ACC112 (cell line): Measurements from ENCODE around the gene ZC3H7A.

ENCODE experiments used
- H2AFZ ChIP-seq: fragments of 200-600 bp; sonication (generic); one replicate; pipeline ENCODE4 v1.6.0; 2017; ENCODE audit warnings: antibody characterized with exemption, low read length; ENCODE audit not compliant: unreplicated experiment
- H3K27ac ChIP-seq: fragments of 200-600 bp; sonication (generic); 2 replicates; pipeline ENCODE4 v1.5.1; 2014; ENCODE audit warnings: low read depth, mild to moderate bottlenecking, antibody characterized with exemption, low read length, moderate library complexity
- H3K27me3 ChIP-seq: fragments of 200-600 bp; sonication (generic); 2 replicates; pipeline ENCODE4 v1.6.1; 2014; ENCODE audit warnings: mild to moderate bottlenecking, antibody characterized with exemption, low read length, moderate library complexity, mixed read lengths; ENCODE audit not compliant: insufficient read depth
- H3K36me3 ChIP-seq: fragments of 200-600 bp; sonication (generic); 2 replicates; pipeline ENCODE4 v1.6.1; 2016; ENCODE audit warnings: mild to moderate bottlenecking, antibody characterized with exemption, low read length, moderate library complexity, mixed read lengths; ENCODE audit not compliant: insufficient read depth
- H3K4me1 ChIP-seq: fragments of 200-600 bp; sonication (generic); one replicate; pipeline ENCODE4 v1.6.1; 2016; ENCODE audit warnings: low read length, mixed read lengths; ENCODE audit not compliant: insufficient read depth, unreplicated experiment, control insufficient read depth
- H3K4me3 ChIP-seq: fragments of 200-600 bp; sonication (generic); 2 replicates; pipeline ENCODE4 v1.5.1; 2014; ENCODE audit warnings: mild to moderate bottlenecking, low read depth, low read length
- H3K79me2 ChIP-seq: fragments of 200-600 bp; sonication (generic); one replicate; pipeline ENCODE4 v1.6.0; 2016; ENCODE audit warnings: low read length; ENCODE audit not compliant: control insufficient read depth, unreplicated experiment, insufficient read depth

ZC3H7A gene

DNA sequence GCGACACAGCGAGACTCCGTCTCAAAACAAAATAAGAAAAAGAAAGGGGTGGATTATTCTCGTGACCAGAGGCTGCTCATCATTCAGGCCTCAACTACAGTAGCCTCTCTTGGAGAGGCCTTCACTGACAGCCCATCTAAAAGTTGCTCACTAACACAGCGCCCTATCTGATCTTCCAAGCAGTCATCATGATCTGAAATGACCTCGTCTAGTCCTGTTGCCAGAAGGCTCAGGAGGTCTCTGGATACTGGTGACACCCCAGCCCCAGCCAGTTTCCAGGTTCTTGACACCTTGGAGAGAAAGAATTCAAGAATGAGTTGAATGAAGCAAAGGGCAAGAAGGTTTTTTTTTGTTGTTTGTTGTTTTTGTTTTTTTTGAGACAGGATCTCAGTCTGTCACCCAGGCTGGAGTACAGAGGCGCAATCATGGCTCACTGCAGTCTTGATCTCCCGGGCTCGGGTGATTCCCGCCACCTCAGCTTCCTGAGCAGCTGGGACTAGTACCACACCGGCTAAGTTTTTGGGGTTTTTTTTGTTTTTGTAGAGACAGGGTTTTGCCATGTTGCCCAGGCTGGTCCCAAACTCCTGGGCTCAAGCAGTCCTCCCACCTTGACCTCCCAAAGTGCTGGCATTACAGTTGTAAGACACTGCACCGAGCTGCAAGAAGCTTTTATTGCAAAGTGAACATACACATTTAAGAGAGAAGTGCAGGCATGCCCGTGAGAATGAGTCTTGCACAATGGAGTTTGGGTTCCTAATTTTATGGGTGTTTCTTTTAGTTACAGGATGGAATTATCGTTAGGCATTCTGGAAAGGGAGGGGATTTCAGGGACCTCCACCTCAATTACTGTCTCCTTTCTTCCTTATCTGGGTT, 2.7 kb upstream of the ZC3H7A start:
- Histone ChIP-seq H3K27me3 (no peaks in the 10 kb centered on the region), H2AFZ (no peak overlapping the region), H3K4me3 (peak overlapping the region; percentile 32; the same call in 1 of the 2 replicates), H3K4me1 (peaks cover 31% of the 10 kb centered on the region), H3K27ac (no peak overlapping the region), H3K36me3 (no peaks in the 10 kb centered on the region), H3K79me2 (peaks cover 48% of the 10 kb centered on the region)

DNA sequence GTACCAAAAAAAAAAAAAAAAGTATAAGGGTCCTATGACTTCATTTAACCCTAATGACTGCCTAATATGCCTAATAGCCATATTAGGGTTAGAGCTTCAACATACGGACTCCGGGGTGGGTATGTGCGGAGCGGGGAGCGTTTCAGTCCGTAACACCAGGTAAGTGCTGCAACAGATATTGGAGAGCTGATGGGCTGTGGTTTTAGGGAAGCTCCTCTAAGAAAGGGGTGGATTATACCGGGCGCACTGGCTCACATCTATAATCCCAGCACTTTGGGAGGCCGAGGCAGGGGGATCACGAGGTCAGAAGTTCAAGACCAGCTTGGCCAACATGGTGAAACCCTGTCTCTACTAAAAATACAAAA, 1.9 kb upstream of the ZC3H7A start:
- Histone ChIP-seq H3K27ac (no peak overlapping the region), H2AFZ (no peak overlapping the region), H3K4me3 (peak overlapping the region; percentile 81), H3K4me1 (peaks cover 38% of the 10 kb centered on the region), H3K27me3 (no peaks in the 10 kb centered on the region), H3K36me3 (no peaks in the 10 kb centered on the region; the same call in 1 of the 2 replicates), H3K79me2 (peaks cover 55% of the 10 kb centered on the region)

DNA sequence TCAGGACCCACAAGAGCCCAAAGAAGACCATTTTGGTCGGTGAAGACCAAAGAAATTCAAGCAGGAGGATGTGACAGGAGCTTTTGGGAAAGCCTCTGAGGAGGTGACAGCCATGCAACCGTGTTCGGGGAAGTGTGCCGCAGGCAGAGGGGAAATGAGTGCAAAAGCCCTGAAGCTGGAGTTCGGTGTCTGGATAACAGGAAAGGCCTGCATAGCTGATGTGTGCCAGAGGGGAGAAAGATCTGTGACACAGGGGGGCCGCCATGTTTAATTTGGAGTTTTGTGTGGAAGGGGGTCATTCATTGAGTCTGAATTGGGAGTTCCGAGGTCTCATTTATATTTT, 870 bp upstream of the ZC3H7A start:
- H3K79me2 ChIP-seq = peaks cover 66% of the 10 kb centered on the region

DNA sequence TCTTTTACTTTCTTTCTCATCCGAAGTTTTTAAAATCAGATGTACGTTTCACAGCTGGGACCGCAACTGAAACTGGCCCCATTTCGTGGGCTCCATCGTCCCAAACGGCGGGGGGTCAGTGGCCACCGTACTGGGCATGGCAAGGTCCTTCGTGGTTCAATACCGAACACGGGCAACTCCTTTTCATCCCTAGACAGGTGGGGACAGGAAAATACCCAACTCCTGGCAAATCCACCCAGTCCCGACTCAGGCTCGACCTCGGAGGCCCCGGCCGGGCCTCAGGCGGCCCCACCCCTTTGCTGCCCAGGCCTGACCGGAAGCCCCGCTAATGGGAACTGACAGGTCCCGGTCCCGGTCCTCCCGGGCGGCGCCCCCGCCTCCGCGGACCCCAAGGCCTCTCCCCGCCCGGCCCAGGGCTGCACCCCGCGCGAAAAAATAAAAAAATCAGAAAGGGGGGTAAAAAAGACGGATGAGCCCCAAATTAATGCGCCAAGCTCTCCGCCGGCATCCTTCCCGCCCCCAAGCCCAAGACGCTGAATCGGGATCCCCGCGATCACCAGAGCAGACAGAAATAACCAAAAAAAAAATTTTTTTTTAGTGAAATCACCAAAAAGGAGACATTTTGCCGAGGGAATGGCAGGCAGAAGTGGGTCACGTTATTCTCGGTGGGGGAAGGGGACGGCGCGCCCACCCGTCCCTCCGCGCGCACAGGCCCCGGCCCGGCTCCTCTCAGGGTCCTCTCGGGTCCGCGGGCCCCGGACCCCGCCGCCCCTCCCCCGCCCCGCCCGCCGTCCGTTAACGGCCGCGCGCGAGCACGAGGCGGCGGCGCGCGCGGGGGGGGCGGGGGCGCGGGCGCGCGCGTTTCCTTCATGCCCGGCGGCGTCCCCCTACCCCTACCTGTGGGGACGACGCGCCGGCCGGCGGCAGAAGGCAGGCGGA, 562 bp downstream of the ZC3H7A start:
- H3K79me2 ChIP-seq = peaks cover 80% of the 10 kb centered on the region
- H3K36me3 ChIP-seq = no peaks in the 10 kb centered on the region; the same call in 1 of the 2 replicates
- peak overlapping the region; percentile 32 for H2AFZ ChIP-seq
- H3K27me3 ChIP-seq = no peaks in the 10 kb centered on the region
- H3K27ac ChIP-seq = peak overlapping the region; percentile 85
- peak overlapping the region; percentile 81 for H3K4me3 ChIP-seq
- H3K4me1 ChIP-seq = peaks cover 50% of the 10 kb centered on the region

More for the DNA sequence above, 870 bp upstream of the ZC3H7A start:
- Histone ChIP-seq H2AFZ (no peak overlapping the region), H3K4me1 (peaks cover 46% of the 10 kb centered on the region), H3K36me3 (no peaks in the 10 kb centered on the region; the same call in 1 of the 2 replicates), H3K27me3 (no peaks in the 10 kb centered on the region), H3K4me3 (peak overlapping the region; percentile 81), H3K27ac (peak overlapping the region; percentile 88)

DNA sequence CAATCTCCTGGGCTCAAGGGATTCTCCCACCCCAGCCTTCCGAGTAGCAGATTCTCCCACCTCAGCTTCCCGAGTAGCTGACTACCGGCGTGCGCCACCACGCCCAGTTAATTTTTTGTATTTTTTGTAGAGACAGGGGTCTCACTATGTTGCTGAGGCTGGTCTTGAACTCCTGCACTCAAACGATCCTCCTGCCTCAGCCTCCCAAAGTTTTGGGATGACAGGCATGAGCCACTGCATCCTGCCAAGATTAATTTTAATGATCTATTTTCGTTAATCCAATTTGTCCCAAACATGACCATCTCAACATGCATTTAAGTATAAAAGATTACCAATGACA, 1.2 kb downstream of the ZC3H7A start:
- Histone ChIP-seq H3K27ac (peak overlapping the region; percentile 85), H2AFZ (peak overlapping the region; percentile 32), H3K36me3 (no peaks in the 10 kb centered on the region; the same call in 1 of the 2 replicates), H3K27me3 (no peaks in the 10 kb centered on the region), H3K4me1 (peaks cover 47% of the 10 kb centered on the region), H3K79me2 (peaks cover 87% of the 10 kb centered on the region), H3K4me3 (peak overlapping the region; percentile 81)

DNA sequence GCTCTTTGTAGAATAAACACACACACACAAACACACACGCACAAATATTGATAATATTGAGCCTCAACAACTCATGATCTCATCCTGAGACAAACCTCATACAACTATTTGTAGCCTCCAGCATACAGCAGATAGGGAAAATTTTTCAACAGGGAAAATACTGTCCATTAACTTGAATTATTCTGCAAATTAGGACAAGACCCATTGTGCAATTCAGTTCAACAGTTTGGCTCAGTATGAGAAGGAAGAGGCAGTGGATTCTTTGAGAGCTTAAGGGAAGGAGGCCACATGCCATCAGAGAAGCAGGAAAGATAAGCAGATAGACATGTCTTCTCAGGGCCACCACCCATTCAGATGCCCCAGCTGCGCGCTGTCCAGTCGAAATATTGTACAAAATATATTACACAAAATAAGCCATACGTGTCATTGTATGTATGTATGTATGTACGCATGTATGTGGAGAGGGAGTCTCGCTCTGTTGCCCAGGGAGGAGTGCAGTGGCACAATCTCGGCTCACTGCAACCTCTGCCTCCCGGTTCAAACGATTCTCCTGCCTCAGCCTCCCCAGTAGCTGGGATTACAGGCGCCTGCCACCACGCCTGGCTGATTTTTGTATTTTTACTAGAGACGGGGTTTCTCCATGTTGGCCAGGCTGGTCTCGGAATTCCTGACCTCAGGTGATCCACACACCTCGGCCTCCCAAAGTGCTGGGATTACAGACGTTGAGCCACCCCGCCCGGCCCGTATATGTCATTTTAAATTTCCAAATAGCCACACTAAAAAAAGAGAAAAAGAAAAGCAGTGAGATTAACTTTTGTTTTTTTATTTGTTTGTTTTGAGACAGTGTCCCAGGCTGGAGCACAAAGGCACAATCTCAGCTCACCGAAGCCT, 1.8 kb downstream of the ZC3H7A start:
- no peaks in the 10 kb centered on the region for H3K27me3 ChIP-seq
- no peak overlapping the region; the same call in 1 of the 2 replicates for H3K27ac ChIP-seq
- peaks cover 91% of the 10 kb centered on the region for H3K79me2 ChIP-seq
- H2AFZ ChIP-seq = no peak overlapping the region
- no peaks in the 10 kb centered on the region; the same call in 1 of the 2 replicates for H3K36me3 ChIP-seq
- peaks cover 47% of the 10 kb centered on the region for H3K4me1 ChIP-seq
- peak overlapping the region; percentile 81 for H3K4me3 ChIP-seq

DNA sequence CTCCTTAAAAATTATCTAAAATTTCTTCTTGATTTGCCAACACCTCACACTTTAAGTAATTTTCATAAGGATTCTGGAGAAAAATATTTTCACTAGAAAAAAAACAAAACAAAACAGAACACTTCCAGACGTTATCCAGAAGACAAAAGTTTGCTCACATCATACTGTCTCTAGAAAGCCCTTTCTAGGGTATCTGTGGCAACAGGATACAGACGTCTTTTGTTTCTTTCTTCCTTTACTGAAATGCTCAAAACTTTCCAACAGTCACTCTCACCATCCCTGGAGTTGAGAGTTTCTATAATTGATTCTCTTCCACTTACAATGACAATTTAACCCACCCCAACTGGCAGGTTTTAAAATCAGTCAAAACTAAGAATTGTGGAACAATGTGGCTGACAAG, 2.6 kb downstream of the ZC3H7A start:
- peaks cover 40% of the 10 kb centered on the region for H3K4me1 ChIP-seq
- 0 out of 2 replicates have a peak overlapping the region, but pooled peaks have one; percentile 81 for H3K4me3 ChIP-seq
- peak overlapping the region; percentile 19; the same call in 1 of the 2 replicates for H3K27ac ChIP-seq
- H3K27me3 ChIP-seq = no peaks in the 10 kb centered on the region
- no peaks in the 10 kb centered on the region; the same call in 1 of the 2 replicates for H3K36me3 ChIP-seq
- H3K79me2 ChIP-seq = peaks cover 91% of the 10 kb centered on the region
- H2AFZ ChIP-seq = no peak overlapping the region

DNA sequence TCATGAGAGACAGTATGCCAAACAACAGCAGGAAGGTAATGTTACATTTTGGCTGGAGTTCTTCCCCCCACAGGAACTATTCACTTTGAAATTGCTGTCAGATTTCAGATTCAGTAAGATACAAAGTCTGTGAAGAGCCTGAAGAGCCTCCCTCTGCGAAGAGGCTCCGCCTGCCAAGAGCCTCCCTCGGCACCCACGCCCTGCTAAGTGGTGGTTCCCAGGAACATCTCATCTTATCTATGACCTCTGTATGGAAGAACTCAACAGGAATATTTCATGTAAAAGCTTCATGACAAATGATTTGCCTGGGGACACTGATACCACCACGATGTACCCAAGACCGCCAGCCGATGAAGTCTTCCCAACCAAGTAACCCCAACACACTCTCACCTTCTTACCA, 3.2 kb downstream of the ZC3H7A start:
- H3K27ac ChIP-seq = peak overlapping the region; percentile 19; the same call in 1 of the 2 replicates
- peak overlapping the region; percentile 81; the same call in 1 of the 2 replicates for H3K4me3 ChIP-seq
- no peaks in the 10 kb centered on the region for H3K27me3 ChIP-seq
- H3K36me3 ChIP-seq = no peaks in the 10 kb centered on the region; the same call in 1 of the 2 replicates
- peaks cover 35% of the 10 kb centered on the region for H3K4me1 ChIP-seq
- H3K79me2 ChIP-seq = peaks cover 89% of the 10 kb centered on the region
- no peak overlapping the region for H2AFZ ChIP-seq

DNA sequence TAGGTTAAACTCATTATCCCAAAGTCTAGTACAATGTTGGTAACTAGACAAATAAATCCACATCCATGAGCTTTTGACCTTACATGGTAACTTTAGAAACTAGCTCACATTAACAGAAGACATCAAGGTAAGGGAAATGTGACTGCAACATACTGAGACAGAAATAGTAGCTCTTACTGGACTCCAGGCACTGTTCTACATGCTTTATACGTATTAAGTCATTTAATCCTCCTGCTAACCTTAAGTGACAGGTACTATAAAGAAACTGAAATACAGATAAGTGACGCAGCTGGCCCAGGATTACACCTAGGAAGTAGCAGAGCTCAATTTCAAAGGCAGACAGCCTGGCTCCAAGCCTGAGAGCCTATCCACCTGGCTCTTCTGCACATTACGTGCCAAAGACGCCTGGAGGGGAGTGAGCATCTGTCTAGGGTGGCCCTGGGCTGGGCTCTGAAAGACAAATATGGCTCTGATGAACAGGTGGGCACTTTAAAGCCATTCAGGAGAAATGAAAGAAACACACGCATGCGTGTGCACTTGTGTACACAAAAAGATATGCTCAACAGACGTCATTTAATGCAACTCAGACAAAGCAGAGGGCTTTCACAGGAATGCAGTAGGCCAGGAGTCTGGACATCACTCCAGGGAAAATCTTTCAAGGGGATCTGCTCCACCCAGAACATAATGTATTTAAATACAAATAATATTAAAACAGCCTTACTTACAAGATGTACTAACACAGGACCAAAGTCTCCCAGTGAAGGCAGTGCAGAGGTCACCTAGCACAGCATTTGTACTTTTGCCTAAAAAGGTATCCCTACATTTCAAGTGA, 4.4 kb downstream of the ZC3H7A start:
- no peak overlapping the region for H3K27ac ChIP-seq
- H2AFZ ChIP-seq = no peak overlapping the region
- no peaks in the 10 kb centered on the region; the same call in 1 of the 2 replicates for H3K36me3 ChIP-seq
- no peak overlapping the region for H3K4me3 ChIP-seq
- H3K27me3 ChIP-seq = no peaks in the 10 kb centered on the region
- peaks cover 88% of the 10 kb centered on the region for H3K79me2 ChIP-seq
- peaks cover 29% of the 10 kb centered on the region for H3K4me1 ChIP-seq
